Activated gamma-delta T cell treated with Interleukin-2 at 50 U/mL for 16 hours (primary cell): ENCODE data around the gene CPSF7.
A peak's percentile ranks its signal among the peaks of the same experiment; 100 is the strongest.

Experiments
- DNase-seq: peaks from one replicate; pipeline ENCODE4 v3.0.0-alpha.2; 2020

The CPSF7 gene

DNA sequence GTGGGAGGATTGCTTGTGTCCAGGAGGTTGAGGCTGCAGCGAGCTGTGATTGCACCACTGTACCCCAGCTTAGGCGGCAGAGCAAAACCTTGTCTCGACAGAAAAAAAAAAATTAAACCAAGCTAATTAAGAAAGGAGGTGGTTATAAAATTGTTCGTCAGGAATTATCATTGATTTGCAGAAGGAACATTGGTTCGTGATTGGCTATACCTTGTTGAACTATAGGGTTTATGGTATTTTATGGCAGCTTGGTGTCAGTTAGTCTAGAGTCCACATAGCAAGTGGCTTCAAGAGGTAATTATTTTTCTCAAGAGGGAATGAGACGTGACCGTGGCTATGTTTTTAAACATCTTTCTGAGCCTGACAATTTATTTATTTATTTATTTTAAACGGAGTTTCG lies 48.9 kb downstream of the CPSF7 start:
- DNase-seq = no peak

DNA sequence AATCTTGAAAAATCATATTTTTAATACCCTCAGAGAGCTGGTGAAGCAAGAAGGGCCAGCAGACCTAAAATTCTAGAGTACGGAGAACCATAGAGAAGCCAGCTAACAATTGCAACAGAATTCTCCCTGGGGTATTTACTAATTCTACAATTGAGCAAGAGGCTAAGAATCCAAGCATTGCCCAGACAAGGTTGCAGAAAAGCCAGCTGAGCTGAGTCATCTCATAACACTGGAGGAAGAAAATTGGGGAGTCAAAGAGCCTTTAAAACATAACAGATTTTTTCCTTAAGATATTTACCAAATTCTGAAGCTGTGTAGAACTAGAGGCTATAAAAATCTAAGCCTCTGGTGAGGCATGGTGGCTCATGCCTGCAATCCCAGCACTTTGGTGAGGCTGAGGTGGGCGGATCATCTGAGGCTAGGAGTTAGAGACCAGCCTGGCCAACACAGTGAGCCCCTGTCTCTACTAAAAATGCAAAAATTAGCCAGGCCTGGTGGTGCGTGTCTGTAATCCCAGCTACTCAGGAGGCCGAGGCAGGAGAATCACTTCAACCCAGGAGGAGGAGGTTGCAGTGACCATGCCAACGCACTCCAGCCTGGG lies 51.0 kb downstream of the CPSF7 start:
- DNase-seq = no peak

DNA sequence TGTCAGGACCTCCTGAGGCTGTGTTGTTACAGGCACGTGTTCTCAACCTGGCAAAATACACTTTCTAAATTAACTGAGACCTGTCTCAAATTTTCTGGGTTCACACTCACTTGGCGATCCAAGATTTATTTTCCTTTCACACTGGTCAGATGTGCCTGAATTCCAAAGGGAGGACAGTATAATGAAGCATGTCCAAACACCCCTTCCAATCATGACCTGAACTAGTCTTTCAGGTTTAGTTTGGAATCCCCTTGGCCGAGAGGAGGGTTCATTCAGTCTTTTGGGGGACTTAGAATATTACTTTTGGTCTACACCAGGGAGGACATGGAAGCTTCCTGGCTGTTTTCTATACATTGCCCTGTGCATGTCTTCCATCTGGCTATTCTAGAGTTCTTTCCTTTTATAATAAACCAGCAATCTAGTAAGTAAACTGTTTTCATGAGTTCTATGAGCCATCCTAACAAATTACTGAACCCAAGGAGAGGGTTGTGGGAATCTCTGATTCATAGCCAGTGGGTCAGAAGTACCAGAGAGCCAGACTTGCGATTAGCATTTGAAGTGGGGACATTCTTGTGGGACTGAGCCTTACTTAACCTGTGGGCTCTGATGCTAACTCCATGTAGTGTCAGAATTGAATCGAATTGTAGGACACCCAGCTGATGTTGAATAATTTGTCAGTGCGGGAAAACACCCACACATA lies 52.2 kb downstream of the CPSF7 start:
- DNase-seq = no peak

DNA sequence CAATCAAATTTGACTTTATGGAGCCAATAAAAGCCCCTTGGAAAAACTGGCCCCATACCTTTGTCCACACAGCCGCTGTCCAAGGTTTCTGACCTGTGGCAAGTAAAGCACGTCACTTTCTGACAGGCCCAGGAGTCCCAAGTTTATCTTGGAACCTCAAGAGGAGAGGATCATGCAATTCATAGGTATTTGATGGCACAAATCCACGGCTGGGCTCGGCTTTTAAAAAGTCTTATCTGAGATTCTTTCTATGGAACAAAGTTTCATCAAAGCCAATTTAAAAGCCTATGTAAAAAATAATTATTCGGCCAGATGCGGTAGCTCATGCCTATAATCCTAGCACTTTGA lies 54.0 kb downstream of the CPSF7 start:
- no peak for DNase-seq

DNA sequence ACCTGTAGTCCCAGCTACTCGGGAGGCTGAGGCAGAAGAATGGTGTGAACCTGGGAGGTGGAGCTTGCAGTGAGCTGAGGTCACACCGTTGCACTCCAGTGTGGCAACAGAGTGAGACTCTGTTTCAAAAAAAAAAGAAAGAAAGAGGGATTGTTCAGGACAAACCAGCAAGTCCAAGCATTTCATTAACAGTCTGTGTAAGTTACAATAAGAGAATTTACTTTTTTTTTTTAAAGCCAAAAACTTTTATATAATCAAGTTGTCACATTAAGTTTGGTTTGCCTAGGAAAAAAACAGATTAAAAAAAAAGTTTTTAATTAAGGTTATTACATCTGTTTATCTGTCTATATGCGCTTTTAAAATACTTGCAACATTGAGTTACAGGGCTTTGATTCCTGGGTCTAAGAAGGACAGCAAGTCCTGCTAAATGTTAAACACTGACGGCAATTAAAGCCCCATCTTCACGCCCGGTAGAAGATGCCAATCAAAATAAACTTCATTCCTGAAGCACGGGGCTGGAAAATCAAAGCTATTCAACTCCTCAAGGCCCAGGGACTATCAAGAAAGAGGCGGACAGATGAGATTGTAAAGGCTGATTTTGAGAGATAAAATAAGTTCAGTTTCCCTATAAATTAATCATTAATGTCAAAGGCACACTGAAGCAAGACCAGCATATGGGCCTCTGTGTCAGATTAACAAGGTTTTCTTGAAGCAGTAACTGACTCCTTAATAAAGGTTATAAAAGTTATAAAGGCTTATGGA lies 56.9 kb downstream of the CPSF7 start:
- no peak for DNase-seq

DNA sequence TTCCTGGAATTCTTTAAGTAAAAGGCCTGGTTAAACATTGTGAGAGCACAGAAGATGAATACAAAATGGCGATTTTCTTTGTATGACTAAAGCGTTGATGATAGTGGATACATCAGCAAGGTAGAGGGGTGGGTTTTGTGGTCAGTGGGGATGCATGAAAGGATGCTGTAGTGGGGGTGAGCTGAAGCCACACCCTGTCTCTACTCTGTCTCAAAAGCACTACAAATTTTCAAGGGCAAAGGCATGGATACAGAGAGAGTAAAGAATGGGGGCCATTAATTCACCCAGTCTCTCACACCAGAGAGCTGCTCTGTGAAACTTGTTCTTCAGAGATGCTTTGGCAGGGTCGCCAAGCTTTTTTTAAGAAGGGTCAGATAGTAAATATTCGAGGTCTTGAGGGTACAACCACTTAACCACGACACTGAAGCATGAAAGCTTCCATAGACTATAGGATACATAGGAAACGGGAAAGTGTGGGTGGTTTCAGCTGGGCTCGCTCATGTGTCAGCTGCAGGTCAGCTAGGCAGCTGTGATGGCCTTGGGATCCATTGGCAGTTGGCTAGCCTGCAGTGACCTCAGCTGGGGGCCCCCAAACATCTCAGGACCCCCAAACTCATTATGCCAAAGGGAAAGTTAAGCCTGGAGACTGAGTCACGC lies 59.3 kb downstream of the CPSF7 start:
- no peak for DNase-seq

DNA sequence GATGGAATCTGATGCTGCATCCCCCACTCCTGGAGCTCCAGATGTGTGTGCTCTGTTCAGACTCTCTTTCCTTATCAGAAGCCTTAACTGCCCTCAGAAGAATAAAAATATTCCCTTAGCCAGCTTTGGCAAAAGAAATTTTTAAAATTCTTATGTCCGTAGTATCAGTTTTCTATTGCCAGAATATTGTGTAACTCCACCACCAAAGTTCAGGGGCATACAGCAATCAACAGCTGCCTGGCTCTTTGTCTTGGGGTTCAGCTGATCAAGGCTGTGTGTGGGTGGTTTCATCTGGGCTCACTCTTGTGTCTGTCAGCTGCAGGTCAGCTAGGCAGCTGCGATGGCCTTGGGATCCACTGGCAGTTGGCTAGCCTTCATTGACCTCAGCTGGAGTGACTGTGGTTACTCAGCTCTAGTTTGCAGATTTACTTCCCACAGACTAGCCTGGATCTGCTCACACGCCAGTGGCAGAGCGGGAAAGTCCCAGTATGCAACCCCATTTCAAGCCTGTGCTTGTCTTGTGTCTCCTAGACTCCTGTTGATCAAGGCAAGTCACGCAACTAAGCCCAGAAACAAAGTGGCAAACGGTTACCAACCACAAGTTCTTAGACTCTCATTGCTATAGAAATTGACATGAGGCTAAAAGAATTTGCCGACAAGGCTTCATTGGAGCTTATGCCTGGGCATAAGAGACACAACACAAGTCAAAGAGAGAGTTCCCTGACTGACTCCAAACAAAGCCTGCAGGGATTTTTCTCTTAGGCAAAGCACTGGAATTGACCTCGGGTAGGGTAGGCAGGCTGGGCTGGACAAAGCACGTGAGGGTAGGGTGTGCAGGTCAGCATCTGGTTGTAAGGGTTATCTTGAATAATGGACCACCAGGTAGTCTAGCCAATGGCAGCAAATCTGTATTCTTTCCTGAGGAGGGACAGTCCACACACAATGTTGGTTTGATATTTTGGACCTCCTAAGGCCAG lies 60.1 kb downstream of the CPSF7 start:
- no peak for DNase-seq

DNA sequence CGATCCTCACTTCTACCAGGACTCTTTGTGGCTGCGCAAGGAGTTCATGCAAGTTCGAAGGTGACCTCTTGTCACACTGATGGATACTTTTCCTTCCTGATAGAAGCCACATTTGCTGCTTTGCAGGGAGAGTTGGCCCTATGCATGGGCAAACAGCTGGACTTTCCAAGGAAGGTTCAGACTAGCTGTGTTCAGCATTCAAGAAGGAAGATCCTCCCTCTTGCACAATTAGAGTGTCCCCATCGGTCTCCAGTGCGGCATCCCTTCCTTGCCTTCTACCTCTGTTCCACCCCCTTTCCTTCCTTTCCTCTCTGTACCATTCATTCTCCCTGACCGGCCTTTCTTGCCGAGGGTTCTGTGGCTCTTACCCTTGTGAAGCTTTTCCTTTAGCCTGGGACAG lies 61.1 kb downstream of the CPSF7 start:
- no peak for DNase-seq

DNA sequence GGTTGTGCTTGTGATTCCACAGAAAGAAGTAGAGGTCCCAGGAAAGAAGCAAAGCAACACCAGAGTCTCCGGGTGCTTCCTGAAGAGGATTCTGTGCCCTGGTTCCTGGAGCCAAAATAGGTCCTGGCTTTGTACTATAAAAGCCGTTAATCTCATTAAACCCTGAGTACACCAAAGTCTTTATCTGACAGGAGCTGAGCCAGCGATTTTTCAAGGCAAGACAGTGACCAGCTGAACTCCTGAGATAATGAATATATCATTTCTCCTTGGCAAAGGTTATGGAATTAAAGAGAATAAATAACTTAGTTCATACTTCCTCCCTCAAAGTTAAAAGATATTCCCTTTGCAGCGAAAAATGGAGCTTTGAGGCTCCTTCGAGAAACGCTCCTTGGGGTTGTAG lies 62.4 kb downstream of the CPSF7 start:
- no peak for DNase-seq

DNA sequence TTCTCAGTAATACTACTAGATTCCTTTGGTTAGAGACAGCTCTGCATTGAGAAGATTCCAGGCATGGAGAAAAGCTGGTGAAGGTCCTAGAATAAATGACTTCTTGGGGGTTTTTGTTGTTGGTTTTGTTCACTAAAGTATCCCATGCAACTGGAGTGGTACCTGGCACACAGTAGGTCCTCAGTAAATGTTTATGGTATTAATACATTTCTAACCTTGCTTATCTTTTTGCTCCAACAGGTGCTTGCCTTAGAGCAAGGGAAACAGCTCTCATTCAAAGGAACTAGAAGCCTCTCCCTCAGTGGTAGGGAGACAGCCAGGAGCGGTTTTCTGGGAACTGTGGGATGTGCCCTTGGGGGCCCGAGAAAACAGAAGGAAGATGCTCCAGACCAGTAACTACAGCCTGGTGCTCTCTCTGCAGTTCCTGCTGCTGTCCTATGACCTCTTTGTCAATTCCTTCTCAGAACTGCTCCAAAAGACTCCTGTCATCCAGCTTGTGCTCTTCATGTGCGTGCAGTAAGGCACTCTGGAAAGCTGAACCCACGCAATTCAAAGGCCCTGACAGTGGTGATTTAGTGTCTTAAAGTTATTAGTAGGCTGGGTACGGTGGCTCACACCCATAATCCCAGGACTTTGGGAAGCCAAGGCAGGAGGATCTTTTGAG lies 65.6 kb downstream of the CPSF7 start:
- no peak for DNase-seq

DNA sequence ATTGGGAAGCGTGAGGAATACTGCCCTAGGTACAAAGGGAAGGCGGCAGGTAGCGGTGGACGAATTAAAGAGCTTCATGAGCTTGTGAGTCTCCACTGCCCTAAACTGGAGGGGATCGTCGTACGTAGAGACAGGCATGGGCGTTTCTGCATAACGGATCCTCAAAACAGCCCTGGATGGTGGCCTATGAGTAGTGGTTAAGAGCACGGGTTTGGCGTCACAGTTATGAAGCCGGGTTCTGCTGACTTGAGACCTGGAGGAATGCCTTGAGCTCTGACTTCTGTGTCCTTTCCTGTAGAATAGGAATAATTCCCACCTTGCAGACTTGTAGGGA lies 67.3 kb downstream of the CPSF7 start:
- peak; percentile 19 for DNase-seq

DNA sequence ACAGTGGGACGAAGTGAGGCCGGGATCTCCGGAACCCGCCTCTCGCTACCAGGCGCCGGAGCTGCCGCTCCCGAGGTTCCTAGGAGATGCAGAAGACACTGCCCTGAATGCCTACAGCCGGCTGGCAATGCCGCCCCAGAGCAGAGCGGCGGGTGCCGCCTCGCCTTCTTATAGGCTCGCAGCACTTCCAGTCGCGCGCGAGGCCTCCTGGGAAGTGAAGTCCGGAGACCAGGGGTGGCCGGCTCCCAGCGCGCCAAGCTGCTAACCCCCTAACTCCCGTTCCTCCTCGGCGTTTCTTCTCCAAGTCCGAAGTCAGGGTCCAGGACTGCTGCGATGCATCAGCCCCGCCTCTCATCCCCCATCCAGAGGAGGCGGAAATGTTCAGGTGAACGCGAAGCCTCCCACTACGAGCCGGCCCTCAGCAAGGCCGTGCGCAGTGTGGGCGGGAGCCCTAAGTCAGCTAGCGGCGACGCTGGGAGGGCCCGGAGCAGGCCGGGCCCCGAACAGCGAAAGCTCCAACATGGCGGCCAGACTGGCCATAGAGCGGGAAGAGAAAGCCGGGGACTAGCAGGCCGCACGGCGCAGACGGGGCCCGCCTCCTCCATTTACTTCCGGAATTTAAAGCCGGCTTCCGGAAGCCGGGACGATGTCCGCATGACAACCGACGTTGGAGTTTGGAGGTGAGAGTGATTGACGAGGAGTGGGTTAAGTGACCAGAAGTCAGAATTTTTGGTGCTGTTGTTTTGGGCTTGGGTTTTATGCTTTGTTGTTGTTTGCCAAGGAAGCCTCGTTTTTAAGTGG lies 67.8 kb downstream of the CPSF7 start, which contains the start of the genes CYB561A3 and TMEM138:
CYB561A3 (minus strand) TSS at position 142 of the 801 bp plus-strand sequence. CDS start 5,169 bp downstream, outside the sequence.
TMEM138 (plus strand) TSS at position 634 of the 801 bp plus-strand sequence. CDS start 2,017 bp downstream, outside the sequence.
- DNase-seq = peak; percentile 85

DNA sequence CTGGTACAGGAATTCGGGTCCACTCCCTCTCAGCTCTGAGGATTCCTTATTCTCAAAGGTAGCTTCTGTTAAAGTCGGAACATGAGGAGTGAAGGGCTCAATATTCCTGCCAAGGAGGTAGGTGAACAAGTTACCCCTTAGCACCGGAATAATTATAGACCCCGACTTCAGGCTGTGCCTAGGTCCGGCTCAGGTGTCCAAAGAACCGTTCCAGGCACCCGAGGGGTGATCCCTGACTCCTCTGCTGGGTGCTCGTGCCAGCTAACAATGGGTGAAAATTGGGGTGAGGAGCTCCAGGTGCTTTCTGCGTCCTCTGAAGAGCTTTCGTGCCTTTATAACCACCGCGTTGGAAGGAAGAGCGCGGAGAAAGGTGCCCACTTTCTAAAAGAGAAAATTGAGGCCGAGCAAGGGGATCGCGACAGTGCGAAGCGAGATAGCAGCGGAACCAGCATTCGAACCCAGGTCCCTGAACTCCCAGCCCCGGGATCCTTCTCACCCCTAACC lies 68.5 kb downstream of the CPSF7 start:
- DNase-seq = no peak

DNA sequence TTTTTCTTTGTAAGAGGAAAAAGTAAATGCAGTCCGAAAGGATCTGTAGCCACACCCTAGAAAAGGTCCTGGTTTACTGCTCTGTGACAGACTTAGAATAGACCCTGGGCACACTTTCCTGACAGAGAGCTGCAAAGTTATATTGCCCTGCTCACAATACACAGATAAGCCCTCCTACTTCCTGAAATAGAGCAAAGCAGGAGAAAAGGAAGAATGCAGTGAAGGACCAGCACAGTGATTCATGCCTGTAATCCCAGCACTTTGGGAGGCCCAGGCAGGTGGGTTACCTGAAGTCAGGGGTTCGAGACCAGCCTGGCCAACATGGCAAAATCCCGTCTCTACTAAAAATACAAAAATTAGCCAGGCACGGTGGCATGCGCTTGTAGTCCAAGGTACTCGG lies 70.3 kb downstream of the CPSF7 start:
- DNase-seq = no peak

DNA sequence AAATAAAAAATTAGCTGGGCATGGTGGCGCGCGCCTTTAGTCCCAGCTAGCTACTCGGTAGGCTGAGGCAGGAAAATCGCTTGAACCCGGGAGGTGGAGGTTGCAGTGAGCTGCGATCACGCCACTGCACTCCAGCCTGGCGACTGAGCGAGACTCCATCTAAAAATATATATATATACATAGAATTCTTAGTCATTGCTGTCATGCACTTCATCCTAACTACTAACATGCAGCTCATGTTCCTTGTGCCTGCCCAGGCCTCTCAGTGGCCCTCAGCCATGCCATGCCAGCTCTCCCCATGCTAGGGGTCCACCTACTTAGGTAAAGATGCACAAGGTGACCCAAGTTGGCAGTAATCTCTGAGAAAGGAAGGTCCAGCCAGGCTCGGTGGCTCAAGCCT lies 71.2 kb downstream of the CPSF7 start:
- no peak for DNase-seq

DNA sequence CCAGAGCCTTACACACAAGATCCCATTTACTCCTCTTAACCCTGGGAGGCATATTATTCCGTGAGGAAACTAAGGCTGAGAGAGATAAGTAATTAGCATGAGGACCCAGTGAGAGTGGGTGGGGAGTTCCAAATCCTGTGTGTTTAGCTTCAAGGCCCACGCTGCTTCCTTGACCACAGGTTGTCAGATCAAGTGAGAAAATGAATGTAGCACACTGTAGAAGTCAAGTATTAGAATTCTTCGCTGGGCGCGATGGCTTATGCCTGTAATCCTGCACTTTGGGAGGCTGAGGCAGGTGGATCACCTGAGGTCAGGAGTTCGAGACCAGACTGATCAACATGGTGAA lies 71.9 kb downstream of the CPSF7 start:
- no peak for DNase-seq

DNA sequence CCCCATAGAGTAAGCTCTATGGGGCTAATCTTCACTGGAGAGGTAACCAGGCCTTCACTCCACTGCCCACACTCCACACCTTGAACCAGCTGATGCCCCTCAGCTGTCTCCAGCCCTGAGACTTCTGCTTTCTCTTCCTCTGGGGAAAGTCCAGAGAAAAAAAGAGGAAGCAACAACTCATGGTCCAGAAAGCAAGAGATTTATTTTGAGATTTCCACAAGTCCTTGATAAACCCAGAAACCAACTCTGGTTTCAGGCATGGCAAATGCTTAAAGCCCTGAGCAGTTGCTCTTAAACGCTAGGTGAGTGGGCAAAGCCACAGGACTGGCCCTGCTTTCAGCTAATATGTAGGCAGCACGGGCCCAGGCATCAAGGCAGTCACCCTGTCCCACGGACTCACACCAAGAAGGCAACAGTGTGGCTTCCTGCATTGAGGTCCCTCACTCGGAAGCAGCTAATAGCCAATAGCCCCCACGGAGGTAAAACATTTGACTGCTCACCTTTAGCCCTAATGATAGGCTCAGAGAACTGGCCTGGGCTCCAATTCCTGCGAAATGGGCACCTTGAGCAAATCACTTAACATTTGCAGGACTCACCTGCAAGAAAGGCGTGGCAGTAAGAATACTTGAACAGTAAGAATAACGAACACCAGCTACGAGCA lies 72.4 kb downstream of the CPSF7 start:
- no peak for DNase-seq

DNA sequence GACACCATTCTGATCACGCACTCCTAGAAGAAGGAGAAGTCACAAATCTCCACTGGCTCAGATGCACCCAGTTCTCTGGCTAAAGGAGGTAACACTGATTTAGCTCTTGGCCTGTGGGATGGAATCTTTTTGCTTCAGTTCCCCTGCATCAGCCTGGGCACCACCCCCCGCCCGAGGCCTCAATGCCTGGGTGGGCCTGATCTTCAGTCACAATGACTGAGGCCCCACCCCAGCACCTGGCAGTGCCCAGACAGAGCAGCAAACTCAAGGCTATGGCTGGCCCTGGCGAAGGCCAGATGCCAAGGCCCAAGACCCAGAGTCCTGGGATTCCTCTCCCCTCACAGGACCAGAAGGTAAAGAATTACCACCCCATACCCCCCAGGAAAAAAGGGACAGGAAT lies 73.1 kb downstream of the CPSF7 start:
- no peak for DNase-seq

DNA sequence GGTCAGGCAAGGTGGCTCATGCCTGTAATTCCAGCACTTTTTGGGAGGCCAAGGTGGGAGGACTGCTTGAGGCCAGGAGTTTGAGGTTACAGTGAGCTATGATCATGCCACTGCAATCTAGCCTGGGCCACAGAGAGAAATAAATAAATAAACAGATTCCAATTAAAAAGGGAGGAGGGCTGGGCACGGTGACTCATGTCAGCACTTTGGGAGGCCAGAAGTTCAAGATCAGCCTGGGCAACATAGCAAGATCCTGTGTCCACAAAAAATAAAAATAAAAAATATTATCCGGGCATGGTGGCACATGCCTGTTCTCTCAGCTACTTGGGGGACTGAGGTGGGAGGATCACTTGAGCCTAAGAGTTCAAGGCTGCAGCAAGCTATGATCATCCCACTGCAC lies 75.6 kb downstream of the CPSF7 start:
- no peak for DNase-seq
